Coronary artery (tissue), 2 donors: Measurements from ENCODE around the gene EPAS1.

Experiments
- DNase-seq: peaks from one replicate; pipeline ENCODE4 v3.0.0-alpha.2; 2017; ENCODE audit warnings: low spot score
- H3K27ac ChIP-seq, 2 donors: fragments of 200-600 bp; sonication (generic); one replicate each; pipeline ENCODE4 v1.5.1; 2016 to 2019
- H3K4me3 ChIP-seq: fragments of 200-600 bp; sonication (generic); 2 replicates; pipeline ENCODE4 v1.5.1; 2016; ENCODE audit warnings: mild to moderate bottlenecking, moderate library complexity
- TF ChIP-seq, protein P1 (sequence below): fragments of 200-600 bp; sonication (generic); IDR thresholded peaks from one replicate; pipeline ENCODE4 v1.5.1; 2019; ENCODE audit warnings: antibody characterized with exemption

Gene EPAS1

GRCh38 chr2:46383113-46383395 lies 85.8 kb downstream of the EPAS1 start:
- TF ChIP-seq, protein P1, sequence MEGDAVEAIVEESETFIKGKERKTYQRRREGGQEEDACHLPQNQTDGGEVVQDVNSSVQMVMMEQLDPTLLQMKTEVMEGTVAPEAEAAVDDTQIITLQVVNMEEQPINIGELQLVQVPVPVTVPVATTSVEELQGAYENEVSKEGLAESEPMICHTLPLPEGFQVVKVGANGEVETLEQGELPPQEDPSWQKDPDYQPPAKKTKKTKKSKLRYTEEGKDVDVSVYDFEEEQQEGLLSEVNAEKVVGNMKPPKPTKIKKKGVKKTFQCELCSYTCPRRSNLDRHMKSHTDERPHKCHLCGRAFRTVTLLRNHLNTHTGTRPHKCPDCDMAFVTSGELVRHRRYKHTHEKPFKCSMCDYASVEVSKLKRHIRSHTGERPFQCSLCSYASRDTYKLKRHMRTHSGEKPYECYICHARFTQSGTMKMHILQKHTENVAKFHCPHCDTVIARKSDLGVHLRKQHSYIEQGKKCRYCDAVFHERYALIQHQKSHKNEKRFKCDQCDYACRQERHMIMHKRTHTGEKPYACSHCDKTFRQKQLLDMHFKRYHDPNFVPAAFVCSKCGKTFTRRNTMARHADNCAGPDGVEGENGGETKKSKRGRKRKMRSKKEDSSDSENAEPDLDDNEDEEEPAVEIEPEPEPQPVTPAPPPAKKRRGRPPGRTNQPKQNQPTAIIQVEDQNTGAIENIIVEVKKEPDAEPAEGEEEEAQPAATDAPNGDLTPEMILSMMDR: no peak
- Histone ChIP-seq H3K27ac (no peak overlapping the region), H3K4me3 (no peak overlapping the region)
- DNase-seq: no peak

- TF ChIP-seq, protein P1: no peak
These were observed 86.7 kb downstream of the EPAS1 start for GRCh38 chr2:46383784-46384456.

GRCh38 chr2:46384457-46384815 lies 87.2 kb downstream of the EPAS1 start:
- TF ChIP-seq, protein P1: no peak
- Histone ChIP-seq H3K27ac (no peak overlapping the region), H3K4me3 (no peak overlapping the region)
- DNase-seq: no peak

More at GRCh38 chr2:46383784-46384456, 86.7 kb downstream of the EPAS1 start:
- Histone ChIP-seq H3K4me3 (no peak overlapping the region), H3K27ac (no peak overlapping the region)
- no peak for DNase-seq

DNA sequence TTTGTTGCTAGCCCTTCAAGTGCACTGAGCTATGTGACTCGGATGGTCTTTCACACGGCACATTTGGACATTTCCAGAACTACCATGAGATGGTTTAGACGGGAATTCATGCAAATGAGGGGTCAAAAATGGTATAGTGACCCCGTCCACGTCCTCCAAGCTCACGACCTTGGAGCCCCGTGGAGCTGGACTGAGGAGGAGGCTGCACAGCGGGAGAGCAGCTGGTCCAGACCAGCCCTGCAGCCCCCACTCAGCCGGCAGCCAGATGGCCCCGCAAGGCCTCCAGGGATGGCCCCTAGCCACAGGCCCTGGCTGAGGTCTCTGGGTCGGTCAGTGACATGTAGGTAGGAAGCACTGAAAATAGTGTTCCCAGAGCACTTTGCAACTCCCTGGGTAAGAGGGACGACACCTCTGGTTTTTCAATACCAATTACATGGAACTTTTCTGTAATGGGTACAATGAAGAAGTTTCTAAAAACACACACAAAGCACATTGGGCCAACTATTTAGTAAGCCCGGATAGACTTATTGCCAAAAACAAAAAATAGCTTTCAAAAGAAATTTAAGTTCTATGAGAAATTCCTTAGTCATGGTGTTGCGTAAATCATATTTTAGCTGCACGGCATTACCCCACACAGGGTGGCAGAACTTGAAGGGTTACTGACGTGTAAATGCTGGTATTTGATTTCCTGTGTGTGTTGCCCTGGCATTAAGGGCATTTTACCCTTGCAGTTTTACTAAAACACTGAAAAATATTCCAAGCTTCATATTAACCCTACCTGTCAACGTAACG lies 88.8 kb downstream of the EPAS1 start:
- DNase-seq: no peak
- H3K27ac ChIP-seq: peak overlapping the region; percentile 71 to 80

DNA sequence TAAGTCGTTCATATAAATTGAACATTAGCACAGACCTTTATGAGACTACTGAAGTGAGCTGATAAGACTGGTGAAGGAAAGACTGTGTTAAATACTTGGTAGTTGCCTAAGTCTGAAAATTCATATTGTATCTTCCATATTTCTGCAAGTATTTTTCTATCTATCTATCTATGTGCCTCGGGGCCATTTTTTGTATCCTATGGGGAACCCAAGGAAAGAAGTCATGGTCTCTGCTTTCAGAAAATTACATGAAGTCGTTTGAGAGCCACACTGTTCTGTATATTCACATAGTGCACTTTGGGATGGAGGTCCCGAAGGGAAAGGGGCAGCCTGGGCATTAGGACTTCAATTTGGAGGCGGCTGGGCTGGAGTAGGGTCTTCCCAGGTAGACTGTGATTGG lies 89.6 kb downstream of the EPAS1 start:
- DNase-seq: no peak
- peak overlapping the region in 1 of 2 donors; percentile 27 for H3K27ac ChIP-seq

More for the DNA sequence above, 88.8 kb downstream of the EPAS1 start:
- TF ChIP-seq, protein P1: no peak
- H3K4me3 ChIP-seq: no peak overlapping the region

GRCh38 chr2:46387292-46387691 lies 90.1 kb downstream of the EPAS1 start:
- Histone ChIP-seq H3K27ac (peak overlapping the region in 1 of 2 donors; percentile 24), H3K4me3 (no peak overlapping the region)
- DNase-seq: no peak
- TF ChIP-seq, protein P1: no peak

More for the DNA sequence above, 89.6 kb downstream of the EPAS1 start:
- TF ChIP-seq, protein P1: no peak
- H3K4me3 ChIP-seq: no peak overlapping the region
